Stimulated activated CD4-positive, alpha-beta T cell treated with anti-CD3 and anti-CD28 coated beads, Interleukin-15, amount 100 ng/mL, for 1 hour (primary cell): ENCODE results near the gene CCND3.
A peak's percentile ranks its signal among the peaks of the same experiment; 100 is the strongest.

Experiments used
- DNase-seq, 2 donors: peaks; one replicate each; pipeline ENCODE4 v3.0.0-alpha.2; 2020; ENCODE audit warnings: low read depth in 1 of 2, low spot score in 1 of 2

CCND3 gene

GRCh38 chr6:41922154-41922553 lies 19.5 kb downstream of the CCND3 start:
- no peak for DNase-seq

- DNase-seq: no peak
Observed at GRCh38 chr6:41921712-41921998, 20.0 kb downstream of the CCND3 start.

GRCh38 chr6:41920921-41921711 lies 20.5 kb downstream of the CCND3 start, which contains the start of the genes BYSL and MED20:
Gene BYSL (plus strand): TSS chr6:41921499. CDS start chr6:41921563, 64 bp downstream.
Gene MED20 (minus strand): TSS chr6:41921139. CDS start chr6:41921018, 121 bp downstream.
- peak; percentile 88 to 92 for DNase-seq

DNA sequence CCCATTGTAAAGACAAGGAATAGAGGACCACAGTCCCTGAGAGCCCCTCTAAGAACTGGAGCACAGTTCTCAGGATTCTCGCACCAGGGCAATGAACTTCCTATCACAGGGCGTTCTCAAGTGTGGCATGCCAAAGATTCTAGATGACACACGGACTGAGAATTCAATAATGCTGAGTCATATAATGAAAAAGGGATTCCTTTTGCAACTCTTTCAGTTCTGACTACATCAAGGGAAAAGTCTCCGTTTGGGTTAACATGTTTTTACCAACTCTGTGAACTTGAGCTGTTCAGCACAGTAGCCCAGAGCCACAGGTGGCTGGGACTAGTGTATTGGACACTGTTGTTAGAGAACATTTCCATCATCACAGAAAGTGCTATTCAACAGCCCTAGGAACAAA lies 24.1 kb downstream of the CCND3 start:
- DNase-seq: no peak

GRCh38 chr6:41914869-41915530 lies 26.6 kb downstream of the CCND3 start:
- DNase-seq: no peak

DNA sequence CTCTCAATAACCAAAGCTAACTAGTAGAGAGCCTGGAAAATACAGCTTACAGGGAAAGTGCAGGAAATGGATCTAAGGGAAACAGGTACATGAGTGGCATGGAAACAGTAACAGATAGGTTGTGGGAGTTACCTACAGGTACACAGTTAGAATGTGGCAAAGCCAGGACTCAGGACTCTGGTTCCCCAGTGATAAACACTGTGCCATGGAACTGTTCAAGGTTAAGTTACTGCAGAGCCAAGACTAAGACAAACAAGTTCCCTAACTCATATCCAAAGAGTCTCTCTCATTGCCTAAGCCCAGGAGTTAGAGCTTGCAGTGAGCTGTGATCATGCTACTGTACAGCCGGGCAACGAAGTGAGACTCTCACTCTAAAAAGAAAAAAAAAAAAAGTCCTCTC lies 27.3 kb downstream of the CCND3 start:
- DNase-seq: no peak

- no peak for DNase-seq
Observed at GRCh38 chr6:41909727-41910126, 31.9 kb downstream of the CCND3 start.

GRCh38 chr6:41901882-41902519 lies 39.6 kb downstream of the CCND3 start:
- DNase-seq: peak in 1 of 2 donors; percentile 17

- DNase-seq: no peak
Observed at GRCh38 chr6:41900861-41901260, 40.7 kb downstream of the CCND3 start.

GRCh38 chr6:41896281-41896680 lies 45.3 kb downstream of the CCND3 start:
- no peak for DNase-seq

GRCh38 chr6:41895300-41896233 lies 46.0 kb downstream of the CCND3 start, which contains the start of gene USP49:
Gene USP49 (minus strand): TSS chr6:41895375. CDS start chr6:41806983, 88,392 bp downstream.
- peak; percentile 76 to 92 for DNase-seq

DNA sequence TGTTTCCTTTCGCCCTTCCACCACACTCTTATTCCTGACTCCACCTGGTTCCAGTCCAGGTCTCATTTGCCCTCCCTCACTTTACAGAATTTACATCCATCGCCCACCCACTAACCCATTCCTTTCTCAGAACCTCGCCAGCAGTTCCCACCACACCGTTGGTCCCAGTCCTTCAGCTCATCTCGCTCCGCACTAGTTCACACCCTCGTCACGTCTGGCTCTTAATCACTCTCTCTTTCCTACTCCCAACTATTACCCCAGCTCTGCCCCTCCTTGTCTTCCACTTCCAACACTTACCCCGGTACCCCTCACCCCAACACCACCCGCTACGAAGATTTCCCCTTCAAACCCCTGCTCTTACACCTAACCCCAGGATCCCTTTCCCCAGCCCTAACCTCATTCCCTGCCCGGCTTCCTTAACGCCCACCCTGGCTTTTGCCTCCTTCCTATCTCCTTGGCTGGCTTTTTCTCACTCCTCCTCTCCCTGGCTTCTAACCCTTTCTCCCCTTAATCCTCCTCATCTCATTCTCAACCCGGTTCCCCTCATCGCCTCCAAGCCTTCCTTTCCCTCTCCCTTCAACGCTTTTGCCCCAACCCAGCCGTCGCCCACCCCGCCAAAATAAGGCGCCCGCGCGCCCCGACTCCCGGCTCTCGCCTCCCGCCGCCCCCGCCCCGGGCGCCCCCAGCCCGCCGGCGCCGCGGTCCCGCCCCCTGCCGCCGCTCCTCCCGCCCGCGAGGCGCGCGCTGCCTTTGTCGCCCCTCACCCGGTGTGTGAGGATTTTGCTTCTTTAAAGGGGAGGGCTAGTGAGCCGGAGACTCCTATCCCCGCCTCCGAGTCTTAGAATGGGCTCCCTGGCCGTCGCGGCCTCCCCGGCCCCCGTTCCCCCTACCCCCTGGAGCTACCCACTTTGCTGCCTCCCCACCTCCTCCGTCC lies 47.0 kb downstream of the CCND3 start:
- no peak for DNase-seq

DNA sequence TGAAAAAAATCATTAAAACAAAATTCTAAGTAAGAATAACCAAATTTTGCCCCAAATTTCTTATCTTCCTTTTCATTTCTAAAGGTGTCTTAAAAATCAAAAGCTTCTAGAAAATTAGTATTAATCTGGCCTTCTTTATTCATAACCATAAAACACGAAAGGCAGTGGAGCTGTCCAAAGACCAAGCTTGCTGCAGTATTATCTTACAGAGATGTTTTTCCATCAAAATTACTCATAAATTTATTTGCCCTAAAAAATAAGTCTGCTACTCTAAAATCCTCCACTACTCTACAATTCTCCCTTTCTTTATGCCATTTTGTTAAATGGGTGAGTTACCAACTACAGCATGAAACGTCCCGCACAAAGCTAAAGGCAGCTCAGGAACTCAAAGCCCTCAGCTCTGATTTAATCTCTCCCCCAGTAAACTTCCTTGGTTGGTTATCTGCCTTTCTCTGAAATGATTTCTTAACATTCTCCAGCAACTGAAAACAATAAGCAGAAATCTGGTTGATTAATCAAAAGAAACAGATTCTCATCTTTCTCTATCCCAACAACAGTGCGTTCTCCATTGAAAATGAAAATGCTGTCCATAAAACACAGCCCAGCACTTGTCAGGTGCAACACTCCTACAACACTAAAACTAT lies 48.6 kb downstream of the CCND3 start:
- no peak for DNase-seq

- no peak for DNase-seq
Observed at GRCh38 chr6:41887331-41887751, 54.3 kb downstream of the CCND3 start.

GRCh38 chr6:41885930-41886329 lies 55.7 kb downstream of the CCND3 start:
- no peak for DNase-seq

- DNase-seq: no peak
Observed at GRCh38 chr6:41884957-41885356, 56.7 kb downstream of the CCND3 start.
